ENCODE data around the gene RAP1GDS1.
A peak's percentile ranks its signal among the peaks of the same experiment; 100 is the strongest.

The RAP1GDS1 gene, protein sequence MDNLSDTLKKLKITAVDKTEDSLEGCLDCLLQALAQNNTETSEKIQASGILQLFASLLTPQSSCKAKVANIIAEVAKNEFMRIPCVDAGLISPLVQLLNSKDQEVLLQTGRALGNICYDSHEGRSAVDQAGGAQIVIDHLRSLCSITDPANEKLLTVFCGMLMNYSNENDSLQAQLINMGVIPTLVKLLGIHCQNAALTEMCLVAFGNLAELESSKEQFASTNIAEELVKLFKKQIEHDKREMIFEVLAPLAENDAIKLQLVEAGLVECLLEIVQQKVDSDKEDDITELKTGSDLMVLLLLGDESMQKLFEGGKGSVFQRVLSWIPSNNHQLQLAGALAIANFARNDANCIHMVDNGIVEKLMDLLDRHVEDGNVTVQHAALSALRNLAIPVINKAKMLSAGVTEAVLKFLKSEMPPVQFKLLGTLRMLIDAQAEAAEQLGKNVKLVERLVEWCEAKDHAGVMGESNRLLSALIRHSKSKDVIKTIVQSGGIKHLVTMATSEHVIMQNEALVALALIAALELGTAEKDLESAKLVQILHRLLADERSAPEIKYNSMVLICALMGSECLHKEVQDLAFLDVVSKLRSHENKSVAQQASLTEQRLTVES

DNA sequence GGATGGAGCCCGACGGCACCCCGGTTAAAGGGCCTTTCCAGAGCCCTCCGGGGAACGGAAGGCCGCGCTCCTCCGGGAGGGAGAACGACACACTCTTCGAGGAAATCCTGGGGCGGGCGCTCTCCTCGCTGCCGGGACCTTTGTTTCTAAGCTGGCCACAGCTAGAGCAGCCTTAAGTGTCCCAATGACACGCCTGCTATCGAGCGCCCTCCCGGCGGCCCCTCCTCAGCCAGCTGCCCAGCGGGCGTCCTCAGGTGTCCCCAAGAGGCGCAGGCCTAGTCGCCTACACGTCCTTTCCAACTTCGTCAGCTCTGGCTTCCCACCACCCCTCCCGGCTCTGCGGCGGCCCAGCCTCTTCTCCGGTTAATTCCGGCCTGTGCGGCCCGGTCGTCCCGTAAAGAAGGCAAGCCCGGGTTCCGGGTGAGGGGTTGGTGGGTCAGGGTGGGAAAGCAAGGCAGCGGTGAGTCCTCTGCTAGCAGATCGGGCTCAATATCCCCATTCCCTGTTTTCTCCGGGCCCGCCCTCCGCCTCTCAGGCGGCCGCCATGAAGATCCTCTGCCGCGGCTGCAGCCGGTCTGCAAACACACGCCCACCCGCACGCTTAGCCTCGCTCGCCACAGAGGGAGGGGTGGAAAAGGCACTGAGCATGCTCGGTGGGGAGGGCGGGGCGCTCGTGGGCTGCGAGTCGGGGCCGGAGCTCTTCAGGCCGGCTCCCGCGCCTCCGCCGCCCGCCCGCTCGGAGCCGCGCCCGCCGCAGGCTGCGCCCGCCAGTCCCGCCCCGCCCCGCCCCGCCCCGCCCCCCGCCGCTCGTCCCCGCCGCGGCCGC is at the start of gene RAP1GDS1:
TSS of gene RAP1GDS1 (plus strand) at position 806 of the 826 bp plus-strand sequence. CDS start 182 bp downstream, outside the sequence.
- peak; percentile 91 to 92 for DNase-seq

DNA sequence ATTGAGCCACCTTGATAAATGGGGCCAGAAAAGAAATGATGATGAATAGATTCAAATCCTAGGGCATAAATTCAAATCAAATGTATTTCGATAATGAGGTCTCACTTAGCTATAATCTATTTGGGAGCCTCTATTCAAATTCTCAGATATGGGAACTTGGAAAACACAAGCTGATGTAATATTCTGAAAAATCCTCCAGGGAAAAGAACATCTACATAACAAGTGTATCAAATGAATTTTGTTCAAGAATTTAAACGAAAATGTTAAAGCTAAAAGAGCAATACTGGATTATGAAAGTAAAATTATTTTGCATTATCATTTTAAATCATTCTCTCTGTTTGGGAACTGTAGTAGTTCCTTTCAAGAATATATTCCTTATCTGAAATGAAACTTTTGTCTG is 38.9 kb upstream of the RAP1GDS1 start:
- DNase-seq, result no peak

DNA sequence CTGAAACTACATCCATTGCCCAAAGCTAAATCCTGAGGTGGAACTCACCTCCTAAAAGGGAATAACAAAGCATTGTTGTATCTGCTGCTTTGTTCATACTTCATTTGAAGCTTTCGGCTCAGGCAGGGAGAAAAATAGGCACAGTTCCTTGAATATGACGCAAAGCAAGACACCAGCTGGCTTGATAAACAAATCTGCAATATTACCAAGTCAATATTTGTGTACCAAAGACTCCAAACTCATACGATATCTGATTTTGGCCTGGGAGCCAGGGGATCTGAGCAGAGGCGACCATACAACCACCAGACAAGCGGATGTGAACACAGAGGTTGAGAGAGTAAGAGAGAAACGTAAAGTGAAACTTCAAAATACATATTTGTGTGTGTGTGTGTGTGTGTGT is 34.8 kb upstream of the RAP1GDS1 start:
- no peak for DNase-seq

DNA sequence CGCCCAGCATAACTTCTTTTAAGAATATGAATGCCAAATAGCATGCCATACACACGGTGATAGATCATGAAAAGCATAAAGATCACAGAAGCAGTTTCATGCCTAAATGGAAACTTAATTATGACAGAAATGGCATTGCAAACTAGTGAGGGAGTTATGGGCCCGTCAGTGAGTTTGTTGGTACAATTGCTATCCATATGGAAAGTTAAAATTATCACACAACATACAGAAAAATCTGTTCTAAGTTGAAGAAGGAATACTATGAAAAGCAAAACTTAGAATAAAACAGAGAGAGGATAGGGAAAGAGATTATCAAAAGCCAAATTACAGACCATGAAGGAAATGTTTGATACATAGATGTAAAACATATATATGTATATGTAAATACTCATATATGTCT is 30.2 kb upstream of the RAP1GDS1 start:
- DNase-seq, result no peak

DNA sequence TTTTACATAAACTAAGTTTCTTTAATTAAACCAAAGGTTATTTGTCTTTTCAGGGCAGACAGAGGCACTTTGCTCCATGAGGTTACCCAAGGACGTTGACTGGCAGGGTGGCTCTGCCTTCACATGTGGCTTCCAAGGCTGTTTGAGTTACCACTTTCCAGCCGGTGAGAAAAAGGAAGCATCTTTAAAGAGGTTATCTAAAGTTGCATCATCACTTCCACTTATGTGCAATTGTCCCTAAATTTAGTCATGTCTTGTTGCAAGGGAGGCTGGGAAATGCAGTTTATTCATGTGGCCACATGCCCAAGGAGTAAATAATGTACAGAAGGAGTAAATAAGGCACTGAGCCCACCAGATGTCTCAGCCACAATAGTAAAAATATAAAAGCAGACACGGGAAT is 29.0 kb upstream of the RAP1GDS1 start:
- DNase-seq, result peak; percentile 4 to 11

DNA sequence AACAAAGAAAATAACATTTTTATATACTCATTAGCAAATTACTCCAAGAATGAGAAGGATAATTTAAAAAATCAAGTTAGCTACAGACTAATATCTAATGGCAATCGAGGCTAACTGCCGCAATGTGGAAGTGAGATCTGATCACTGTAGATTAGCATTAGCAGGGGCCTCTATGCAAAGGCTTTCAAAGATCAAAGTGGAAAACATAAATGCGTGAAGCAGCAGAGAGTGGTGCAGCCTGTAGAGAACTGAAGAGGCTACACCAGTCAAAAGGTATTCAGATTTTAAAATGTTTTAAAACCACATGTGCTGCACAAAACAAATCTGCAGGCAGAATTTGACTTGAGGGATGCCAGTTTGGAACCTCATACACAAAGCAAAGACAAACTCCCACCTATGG is 24.0 kb upstream of the RAP1GDS1 start:
- no peak for DNase-seq

DNA sequence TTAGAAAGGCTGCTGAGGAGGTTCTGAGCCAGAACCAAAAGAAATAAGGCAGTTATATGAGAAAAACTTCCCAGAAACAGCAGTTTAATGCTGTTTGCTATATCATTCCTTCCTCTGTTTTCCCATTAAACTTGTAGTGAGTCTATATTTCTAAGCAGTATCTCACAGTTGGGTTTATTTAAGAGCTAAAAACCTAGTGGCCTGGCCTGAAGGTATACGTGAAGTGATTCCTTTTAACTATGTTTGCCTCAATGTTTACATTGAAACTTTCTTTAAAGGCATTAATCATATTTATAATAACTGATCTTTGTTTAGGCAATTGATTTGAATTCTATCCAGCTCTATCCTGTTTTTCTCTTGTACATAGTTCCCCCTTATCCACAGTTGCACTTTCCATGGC is 19.1 kb upstream of the RAP1GDS1 start:
- no peak for DNase-seq

DNA sequence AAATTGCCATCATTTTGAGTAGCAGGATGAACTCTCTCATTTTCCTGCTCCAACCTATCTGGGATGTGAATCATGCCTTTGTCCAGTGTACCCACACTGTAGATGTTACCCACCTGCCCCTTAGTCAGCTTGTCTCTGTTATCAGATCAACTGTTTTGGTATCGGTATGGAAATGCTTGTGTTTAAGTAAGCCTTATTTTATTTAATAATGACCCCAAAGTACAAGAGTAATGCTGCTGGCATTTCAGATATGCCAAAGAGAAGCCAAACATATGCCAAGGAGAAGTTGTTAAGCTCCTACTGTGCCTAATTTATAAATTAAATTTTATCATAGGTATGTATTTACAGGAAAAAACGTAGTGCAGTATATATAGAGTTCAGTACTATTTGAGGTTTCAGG is 18.6 kb upstream of the RAP1GDS1 start:
- no peak for DNase-seq

DNA sequence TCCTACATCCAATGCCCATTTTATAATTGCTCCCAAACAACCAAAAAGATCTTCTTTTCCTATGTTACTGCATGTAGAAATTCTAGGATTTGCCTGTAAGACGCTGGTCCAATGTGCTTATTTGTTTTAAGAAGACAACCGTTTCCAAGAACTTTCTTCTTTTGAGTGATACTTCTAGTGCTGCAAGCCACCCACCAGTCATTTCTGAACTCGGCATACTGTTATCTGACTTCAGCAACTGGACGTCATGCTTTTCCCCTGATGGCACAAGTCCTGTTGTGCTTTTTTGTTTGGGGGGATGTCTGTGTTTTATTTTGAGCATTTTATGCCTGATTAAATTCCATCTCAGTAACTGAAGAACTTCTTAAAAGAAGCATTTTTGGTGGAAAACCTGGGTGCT is 16.0 kb upstream of the RAP1GDS1 start:
- DNase-seq, result no peak

DNA sequence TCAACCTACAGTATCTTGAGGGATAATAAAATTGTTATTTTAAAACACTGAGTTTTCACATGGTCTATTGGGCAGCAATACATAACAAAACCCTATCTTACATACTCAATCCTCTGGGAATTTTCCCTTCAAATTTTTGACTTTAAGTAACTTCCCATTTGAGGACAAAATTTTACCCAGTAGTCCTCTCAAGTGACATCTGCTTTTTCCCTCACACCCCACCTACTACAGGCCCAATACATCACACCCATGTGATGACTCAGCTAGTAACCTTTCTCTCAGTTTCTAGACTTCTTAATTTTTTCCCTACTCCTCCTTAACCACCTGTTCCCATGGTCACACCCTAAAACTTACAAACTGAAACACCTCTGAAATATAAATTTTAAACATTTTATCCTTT is 12.2 kb upstream of the RAP1GDS1 start:
- DNase-seq, result no peak

DNA sequence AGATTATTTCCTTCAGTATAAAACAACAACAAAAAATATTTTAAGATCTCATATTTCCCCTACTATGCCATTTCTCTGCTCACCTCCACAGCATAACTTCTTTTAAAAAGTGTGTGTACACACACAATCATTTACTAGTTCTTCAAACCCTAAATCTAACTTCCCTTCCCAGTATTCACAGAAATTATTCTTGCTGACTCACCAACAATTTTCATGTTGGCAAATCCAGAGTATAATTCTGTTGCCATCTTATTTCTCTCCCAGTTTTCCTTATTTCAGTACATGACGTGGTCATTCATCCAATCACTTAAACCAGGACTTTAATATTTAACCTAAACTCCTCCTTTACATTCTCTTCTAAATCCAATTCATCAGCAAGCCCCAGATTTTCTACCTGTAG is 11.4 kb upstream of the RAP1GDS1 start:
- no peak for DNase-seq

DNA sequence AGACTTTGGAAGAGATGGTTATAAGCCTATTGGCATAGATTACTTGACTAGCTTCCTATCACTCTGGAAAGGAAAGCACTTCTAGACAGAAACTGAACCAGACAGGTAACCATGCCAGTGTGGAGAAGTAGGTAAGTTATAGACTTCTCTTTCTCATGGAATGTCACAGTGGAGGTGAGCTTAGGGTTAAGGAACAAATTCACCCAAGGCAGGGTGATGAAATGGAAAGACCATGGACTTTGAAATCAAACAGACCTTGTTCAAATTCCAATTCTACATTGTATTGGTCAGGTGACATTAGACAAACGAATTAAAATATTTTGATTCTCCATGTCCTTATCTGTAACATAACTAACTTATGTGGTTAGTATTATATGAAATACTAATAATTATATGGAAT is 7.7 kb upstream of the RAP1GDS1 start:
- no peak for DNase-seq

DNA sequence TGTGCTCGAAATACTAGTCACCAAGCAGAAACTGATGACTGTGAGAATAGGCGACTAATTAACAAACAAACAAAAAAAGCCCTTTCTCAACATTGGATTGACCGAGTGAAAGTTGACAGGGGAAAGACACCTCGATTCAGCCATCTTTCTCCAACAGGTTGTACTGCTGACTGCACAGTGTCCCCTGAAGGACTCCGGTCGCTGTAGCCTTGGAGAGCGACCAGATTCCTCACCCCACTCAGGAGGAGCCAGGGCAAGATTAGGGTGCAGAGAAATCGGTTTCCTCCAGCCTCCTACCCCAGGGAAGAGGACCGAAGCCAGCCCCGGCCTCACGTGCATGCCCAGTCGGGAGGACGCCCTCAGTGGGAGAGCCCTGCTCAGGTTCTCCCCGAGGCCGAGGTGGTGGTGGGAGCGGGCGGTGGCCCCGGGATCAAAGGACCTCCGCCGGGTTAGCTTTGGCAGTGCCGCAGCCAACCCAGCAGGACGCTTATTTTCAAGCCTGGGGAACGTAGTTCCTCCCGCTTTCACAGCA is 1.1 kb upstream of the RAP1GDS1 start:
- DNase-seq, result no peak

DNA sequence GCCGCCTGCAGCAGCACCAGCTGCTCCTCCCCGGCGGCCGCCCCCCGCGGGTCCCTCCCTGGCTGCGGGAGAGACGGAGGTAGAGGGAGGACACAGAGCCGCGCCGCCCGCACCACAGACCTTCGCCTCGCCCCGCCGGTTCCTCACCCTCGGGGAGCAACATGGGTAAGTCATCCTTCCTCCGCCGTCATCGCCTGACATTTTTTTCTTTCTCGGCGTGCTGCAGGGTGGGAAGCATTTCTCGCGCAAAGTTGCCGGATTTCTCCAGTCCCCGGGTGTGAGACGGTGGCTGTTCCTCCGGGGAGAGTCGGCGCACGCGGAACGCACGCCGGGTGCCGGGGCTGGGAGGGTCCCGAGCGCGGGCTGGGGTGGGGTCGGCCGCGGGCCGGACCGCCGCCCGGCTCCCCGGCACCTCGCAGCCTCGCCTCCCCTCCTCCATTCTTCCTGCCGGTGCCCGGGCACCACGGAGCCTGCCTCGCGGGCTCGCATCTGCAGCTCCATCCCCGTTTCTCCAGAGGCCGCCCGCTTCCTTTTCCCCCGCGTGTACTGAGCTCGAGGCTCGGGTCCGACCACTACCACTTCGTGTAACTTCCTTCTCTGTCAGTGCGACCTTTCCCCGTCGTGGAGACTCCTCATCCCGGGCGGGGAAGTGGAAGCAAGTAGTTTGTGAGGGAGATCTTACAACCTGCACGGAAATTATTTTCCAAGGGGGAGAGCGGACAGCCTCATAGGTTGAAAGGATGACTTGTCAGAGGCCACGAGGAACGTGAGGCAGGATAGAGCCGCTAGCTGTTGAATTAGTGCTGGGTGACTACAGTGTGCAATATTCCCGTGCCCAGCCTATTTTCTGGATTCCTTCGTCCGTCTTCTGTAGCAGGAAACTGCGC is 464 bp downstream of the RAP1GDS1 start:
- peak in 1 of 2 donors; percentile 21 for DNase-seq

DNA sequence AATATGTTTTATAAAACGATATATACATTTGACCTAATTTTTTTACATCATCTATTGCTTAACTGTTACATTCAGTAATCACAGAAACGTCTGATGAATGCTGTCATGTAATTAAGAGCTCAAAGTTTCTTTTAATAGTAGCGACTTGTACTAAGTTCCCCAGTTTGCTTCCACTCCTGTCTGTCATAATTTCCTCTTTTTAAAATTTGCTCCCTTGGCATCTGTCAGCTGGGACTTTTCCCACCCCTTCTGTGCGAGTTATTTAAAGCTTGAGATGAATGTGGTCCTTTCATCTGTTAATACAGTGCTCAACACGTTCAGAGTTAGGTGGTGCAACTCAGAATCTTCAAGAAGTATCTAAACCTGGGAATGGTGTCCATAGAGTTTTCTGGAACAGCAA is 1.2 kb downstream of the RAP1GDS1 start:
- DNase-seq, result no peak

DNA sequence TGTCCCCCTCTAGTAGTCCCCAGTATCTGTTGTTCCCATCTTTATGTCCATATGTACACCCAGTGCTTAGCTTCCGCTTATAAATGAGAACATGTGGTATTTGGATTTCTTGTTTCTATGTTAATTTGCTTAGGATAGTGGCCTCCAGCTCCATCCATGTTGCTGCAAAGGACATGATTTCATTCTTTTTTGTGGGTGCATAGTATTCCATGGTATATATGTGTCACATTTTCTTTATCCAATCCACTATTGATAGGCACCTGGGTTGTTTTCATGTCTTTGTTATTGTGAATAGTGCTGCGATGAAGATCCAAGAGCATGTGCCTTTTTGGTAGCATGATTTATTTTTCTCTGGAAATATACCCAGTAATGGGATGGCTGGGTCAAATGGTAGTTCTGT is 6.3 kb downstream of the RAP1GDS1 start:
- no peak for DNase-seq

DNA sequence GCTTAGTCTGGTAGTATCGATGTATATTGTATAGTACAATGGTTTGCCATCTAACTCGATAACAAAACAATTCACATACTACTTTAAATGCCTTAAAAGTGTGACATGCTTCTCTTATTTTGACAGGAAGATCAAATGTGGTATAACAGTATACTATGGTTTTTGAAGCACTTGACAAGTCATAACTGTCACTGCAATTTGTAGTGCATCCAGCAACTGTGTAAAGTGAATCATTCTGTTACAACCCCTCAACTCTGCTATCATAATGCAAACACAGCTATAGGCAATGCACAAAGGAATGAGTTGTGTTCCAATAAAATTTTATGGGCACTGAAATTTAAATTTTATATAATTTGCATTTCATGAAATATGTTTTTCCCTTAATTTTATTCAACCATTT is 14.0 kb downstream of the RAP1GDS1 start:
- DNase-seq, result no peak

DNA sequence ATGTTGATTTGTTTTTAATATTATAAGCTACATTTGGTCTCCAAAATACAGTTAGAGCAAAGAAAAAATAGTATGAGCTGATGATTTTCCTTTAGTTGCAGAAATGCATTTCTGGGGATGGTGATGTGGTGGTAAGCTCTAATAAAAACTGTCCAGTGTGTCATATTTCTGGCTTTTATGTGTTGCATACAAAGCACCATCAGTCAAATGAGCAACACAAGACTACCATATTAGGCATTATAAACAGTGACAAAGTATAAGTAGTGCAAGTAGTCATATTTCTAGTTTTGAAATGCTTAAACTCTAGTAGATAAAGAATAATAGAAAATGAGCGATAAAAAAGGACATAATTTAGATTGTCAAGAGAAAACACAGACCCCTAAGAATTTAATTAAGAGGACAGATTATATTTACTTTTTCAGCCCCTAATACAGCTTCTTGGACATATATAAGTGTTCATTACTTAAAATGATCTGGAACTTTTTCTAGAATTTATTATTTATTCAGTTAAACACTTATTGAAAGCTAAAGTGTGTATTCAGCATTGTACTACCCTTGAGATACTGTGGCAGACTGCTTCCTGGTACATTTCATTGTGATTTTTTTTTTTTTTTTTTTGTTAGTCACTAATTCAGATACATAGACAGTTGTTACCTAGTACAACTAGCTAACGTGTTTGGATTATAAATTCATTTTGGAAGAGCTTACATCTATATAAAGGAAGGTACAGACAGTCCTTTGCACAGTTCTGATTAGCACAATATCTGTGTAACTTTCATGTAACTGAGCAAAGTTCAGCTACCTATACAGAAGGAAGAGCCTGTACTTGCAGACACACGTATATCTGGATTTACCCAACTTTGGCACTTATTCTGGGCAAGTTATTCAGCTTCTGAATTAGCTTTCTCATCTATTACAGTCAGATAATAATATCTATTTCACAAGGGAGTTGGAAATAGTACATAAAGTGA is 22.3 kb downstream of the RAP1GDS1 start:
- DNase-seq, result no peak

DNA sequence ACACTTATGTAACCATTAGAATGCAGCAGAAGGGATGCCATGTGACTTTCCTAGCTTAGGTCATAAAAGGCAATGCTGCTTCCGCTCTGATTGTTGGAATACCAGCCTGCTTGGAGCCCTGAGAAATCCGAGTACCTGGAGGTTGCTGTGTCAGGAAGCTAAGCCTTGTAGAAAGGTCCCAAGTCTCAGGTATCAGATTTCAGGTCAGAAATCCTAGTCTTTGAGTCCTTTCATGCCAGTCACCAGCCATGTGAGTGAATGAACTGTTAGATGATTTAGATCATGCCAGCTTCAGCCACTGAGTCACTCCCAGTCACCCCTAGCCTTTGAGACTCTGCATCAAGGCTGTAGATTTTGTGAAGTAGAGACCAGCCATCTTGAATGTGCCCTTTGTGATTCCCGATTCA is 23.5 kb downstream of the RAP1GDS1 start:
- DNase-seq, result no peak

DNA sequence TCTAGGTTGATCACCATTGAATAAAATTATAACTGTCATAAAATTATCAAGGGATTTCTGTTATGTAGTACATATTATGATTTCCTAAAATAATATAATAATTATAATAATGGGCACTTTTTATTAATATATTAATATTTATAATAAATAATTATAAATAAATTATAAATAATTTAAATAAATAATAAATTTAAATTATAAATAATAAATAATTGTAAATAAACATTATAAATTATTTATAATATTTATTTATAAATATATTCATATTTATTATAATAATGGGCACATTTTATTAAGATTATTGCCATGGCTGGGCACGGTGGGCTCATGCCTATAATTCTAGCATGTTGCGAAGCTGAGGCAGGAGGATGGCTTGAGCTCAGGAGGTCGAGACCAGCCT is 24.5 kb downstream of the RAP1GDS1 start:
- no peak for DNase-seq

DNA sequence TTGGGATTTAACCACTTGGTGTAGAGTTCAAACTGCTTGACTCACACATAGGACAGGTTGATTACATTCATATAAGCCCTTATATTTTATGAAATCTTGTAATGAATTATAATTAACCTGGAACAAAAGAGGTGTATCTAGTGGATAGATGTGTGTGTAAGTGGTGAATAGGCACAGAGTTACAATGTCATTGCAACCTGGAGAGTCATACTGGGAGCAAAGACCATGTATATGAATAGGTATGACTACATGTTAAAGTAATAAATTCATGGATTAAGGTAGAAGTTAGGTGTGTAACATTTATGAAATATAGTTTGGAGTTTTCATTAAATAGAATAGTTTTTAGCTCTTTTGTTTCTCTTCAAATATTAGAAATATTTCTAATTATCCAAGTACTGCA is 26.1 kb downstream of the RAP1GDS1 start:
- no peak for DNase-seq

Measured in CD4-positive, alpha-beta T cell treated with Interleukin-4 for 1 hour (primary cell).